Sigmoid colon (tissue), 4 donors: ENCODE data around the gene PRDX4.

Experiments
- EP300 ChIP-seq, 4 donors: sonication (generic); formaldehyde crosslinking; IDR thresholded peaks; one replicate each; pipeline ENCODE4 v1.6.1; 2017; ENCODE audit warnings: antibody characterized with exemption in 4 of 4
- POLR2A ChIP-seq, 2 donors: fragments of 450-650 bp; IDR thresholded peaks; one replicate each; pipeline ENCODE4 v1.6.1; 2016; ENCODE audit warnings: antibody characterized with exemption in 2 of 2, mild to moderate bottlenecking in 2 of 2, moderate library complexity in 2 of 2
- POLR2AphosphoS5 ChIP-seq, 4 donors: sonication (generic); formaldehyde crosslinking; IDR thresholded peaks; one replicate each; pipeline ENCODE4 v1.6.1; 2017; ENCODE audit warnings: antibody characterized with exemption in 4 of 4
- TF ChIP-seq, protein P1 (sequence below), 4 experiments: fragments of 450-650 bp in 3 of 4; fragments of 200-600 bp in 1 of 4; IDR thresholded peaks; one replicate each; pipeline ENCODE4 v1.5.1; 2016 to 2019; ENCODE audit warnings: antibody characterized with exemption in 4 of 4, mild to moderate bottlenecking in 3 of 4, moderate library complexity in 2 of 4

DNA sequence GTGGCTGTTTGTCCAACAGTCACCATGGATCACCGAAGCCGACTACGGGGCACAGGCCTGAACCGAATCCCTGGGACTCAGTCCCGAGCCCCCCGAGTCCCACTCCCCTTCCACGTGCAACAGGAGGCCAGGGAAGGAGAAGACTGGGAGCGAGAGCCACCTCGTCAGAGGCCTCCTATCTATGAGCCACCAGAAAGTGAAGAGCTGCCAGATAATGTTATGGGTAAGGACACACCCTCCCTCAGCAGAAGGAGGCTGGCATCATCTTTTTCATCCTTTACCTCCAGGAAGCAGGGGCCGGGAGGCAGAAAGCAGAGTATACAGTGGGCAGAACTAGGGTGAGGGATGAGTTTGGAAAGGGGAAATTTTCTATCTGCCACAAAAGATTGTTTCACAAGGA, 2.8 kb upstream of the PRDX4 start:
- TF ChIP-seq, protein P1, sequence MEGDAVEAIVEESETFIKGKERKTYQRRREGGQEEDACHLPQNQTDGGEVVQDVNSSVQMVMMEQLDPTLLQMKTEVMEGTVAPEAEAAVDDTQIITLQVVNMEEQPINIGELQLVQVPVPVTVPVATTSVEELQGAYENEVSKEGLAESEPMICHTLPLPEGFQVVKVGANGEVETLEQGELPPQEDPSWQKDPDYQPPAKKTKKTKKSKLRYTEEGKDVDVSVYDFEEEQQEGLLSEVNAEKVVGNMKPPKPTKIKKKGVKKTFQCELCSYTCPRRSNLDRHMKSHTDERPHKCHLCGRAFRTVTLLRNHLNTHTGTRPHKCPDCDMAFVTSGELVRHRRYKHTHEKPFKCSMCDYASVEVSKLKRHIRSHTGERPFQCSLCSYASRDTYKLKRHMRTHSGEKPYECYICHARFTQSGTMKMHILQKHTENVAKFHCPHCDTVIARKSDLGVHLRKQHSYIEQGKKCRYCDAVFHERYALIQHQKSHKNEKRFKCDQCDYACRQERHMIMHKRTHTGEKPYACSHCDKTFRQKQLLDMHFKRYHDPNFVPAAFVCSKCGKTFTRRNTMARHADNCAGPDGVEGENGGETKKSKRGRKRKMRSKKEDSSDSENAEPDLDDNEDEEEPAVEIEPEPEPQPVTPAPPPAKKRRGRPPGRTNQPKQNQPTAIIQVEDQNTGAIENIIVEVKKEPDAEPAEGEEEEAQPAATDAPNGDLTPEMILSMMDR (IDR thresholded peaks at IDR 0.05), result no peak
- TF ChIP-seq POLR2AphosphoS5 (IDR thresholded peaks at IDR 0.05) (no peak), EP300 (IDR thresholded peaks at IDR 0.05) (no peak), POLR2A (IDR thresholded peaks at IDR 0.05) (no peak)
